Measurements from ENCODE around the gene PM20D1.

GRCh38 chr1:205824180-205824579, 25.8 kb downstream of the PM20D1 start:
- no peak for TF ChIP-seq POLR2AphosphoS5 (IDR thresholded peaks at IDR 0.05; ENCODE audit: low read depth, low read length)
- TF ChIP-seq, protein P1, sequence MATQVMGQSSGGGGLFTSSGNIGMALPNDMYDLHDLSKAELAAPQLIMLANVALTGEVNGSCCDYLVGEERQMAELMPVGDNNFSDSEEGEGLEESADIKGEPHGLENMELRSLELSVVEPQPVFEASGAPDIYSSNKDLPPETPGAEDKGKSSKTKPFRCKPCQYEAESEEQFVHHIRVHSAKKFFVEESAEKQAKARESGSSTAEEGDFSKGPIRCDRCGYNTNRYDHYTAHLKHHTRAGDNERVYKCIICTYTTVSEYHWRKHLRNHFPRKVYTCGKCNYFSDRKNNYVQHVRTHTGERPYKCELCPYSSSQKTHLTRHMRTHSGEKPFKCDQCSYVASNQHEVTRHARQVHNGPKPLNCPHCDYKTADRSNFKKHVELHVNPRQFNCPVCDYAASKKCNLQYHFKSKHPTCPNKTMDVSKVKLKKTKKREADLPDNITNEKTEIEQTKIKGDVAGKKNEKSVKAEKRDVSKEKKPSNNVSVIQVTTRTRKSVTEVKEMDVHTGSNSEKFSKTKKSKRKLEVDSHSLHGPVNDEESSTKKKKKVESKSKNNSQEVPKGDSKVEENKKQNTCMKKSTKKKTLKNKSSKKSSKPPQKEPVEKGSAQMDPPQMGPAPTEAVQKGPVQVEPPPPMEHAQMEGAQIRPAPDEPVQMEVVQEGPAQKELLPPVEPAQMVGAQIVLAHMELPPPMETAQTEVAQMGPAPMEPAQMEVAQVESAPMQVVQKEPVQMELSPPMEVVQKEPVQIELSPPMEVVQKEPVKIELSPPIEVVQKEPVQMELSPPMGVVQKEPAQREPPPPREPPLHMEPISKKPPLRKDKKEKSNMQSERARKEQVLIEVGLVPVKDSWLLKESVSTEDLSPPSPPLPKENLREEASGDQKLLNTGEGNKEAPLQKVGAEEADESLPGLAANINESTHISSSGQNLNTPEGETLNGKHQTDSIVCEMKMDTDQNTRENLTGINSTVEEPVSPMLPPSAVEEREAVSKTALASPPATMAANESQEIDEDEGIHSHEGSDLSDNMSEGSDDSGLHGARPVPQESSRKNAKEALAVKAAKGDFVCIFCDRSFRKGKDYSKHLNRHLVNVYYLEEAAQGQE (IDR thresholded peaks at IDR 0.05; ENCODE audit: insufficient read depth in 1 of 2, low read depth in 2 of 2, low read length in 2 of 2), result no peak

Data from PFSK-1 (cell line).